GM12873 (cell line): ENCODE measurements around the gene MADD.

Experiments
- TF ChIP-seq, protein P1 (sequence below): IDR thresholded peaks from 2 replicates; pipeline ENCODE4 v1.5.1; 2012; ENCODE audit warnings: low read depth, mild to moderate bottlenecking, moderate library complexity, low read length, control low read depth; ENCODE audit not compliant: insufficient read depth; ENCODE audit errors: missing control alignments

Gene MADD

DNA sequence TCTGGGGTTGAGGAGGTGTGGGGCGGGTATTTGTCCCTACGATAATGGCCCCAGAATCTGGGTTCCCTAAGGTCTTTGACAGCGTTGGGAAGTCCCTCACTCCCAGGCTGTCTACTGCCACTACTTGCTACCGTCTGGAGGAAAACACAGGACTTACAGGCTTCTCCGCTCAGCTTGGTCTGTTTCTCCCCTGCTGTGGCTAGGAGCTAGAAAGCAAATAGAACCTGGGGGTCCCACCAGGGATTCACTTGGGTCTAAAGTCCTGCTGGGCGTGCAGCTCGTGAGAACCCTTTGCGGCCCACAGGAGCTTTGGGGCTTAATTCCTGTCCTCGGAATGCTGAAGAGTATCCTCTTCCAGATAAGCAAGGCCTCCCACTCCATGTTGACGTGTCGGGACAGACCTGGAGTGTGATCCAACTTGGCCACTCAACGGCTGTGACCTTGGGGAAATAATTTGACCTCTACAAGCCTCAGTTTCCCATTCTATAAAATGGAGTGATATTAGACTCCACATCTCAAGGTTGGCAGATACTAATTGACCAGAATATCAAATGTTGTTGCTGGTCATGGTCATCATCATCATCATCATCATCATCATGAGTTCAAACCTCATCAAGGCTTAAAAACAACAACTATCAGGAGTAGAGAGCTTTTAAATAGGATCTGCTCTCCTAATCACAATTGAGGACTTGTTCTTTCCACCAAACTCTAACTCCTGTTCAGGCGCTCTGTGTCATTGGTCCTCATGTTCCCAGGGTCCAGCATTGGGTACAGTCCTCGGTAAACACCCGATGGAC, 84.2 kb downstream of the MADD start:
- TF ChIP-seq, protein P1, sequence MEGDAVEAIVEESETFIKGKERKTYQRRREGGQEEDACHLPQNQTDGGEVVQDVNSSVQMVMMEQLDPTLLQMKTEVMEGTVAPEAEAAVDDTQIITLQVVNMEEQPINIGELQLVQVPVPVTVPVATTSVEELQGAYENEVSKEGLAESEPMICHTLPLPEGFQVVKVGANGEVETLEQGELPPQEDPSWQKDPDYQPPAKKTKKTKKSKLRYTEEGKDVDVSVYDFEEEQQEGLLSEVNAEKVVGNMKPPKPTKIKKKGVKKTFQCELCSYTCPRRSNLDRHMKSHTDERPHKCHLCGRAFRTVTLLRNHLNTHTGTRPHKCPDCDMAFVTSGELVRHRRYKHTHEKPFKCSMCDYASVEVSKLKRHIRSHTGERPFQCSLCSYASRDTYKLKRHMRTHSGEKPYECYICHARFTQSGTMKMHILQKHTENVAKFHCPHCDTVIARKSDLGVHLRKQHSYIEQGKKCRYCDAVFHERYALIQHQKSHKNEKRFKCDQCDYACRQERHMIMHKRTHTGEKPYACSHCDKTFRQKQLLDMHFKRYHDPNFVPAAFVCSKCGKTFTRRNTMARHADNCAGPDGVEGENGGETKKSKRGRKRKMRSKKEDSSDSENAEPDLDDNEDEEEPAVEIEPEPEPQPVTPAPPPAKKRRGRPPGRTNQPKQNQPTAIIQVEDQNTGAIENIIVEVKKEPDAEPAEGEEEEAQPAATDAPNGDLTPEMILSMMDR: no peak

DNA sequence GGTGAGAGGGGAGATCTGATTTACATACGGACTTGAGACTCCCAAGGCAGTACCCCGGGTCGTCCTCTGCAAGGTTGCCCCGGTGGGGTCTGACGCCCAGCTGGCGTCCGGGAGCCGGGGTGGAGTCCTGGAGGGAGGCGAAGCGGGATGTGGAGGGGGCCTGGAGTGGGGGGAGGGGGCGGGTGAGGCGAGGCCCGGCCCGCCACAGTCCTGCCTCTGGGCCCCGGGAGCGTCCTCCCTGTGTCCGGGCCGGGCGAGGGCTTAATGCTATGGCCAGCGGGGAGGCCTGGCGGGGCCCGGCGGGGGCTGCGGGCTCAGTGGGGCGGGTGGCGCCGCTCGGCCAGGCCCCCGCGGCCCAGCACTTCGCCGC, 85.0 kb downstream of the MADD start:
- TF ChIP-seq, protein P1: no peak

GRCh38 chr11:47355283-47356128, 85.6 kb downstream of the MADD start:
- TF ChIP-seq, protein P1: peak; percentile 45

- TF ChIP-seq, protein P1: no peak
Observed at GRCh38 chr11:47356129-47356997, 86.4 kb downstream of the MADD start.

- TF ChIP-seq, protein P1: no peak
Observed at GRCh38 chr11:47356998-47357329, 87.0 kb downstream of the MADD start.

- TF ChIP-seq, protein P1: no peak
Observed at GRCh38 chr11:47357985-47358730, 88.2 kb downstream of the MADD start.
